ENCODE data around the gene UMAD1.

UMAD1 gene

GRCh38 chr7:7701527-7701926 lies 61.0 kb downstream of the UMAD1 start:
- Histone ChIP-seq H3K27ac (ENCODE audit: insufficient read depth, low read length, poor library complexity, severe bottlenecking) (no peak overlapping the region), H3K9me3 (ENCODE audit: control insufficient read depth, low read length) (no peaks in the 10 kb centered on the region), H3K27me3 (replicated peaks; ENCODE audit: control insufficient read depth, insufficient read depth, low read length, poor library complexity, severe bottlenecking) (no peaks in the 10 kb centered on the region), H3K4me3 (ENCODE audit: insufficient read depth, low read depth, low read length, poor library complexity, severe bottlenecking) (no peak overlapping the region), H3K4me1 (ENCODE audit: control insufficient read depth, insufficient read depth, low read length, poor library complexity, severe bottlenecking) (no peaks in the 10 kb centered on the region), H3K36me3 (ENCODE audit: control insufficient read depth, insufficient read depth, low read length) (no peaks in the 10 kb centered on the region)
- no peak for DNase-seq

- H3K9me3 ChIP-seq (ENCODE audit: control insufficient read depth, low read length), result no peaks in the 10 kb centered on the region
- no peak overlapping the region for H3K27ac ChIP-seq (ENCODE audit: insufficient read depth, low read length, poor library complexity, severe bottlenecking)
- DNase-seq, result no peak
- no peaks in the 10 kb centered on the region for H3K4me1 ChIP-seq (ENCODE audit: control insufficient read depth, insufficient read depth, low read length, poor library complexity, severe bottlenecking)
- H3K36me3 ChIP-seq (ENCODE audit: control insufficient read depth, insufficient read depth, low read length), result no peaks in the 10 kb centered on the region
- H3K27me3 ChIP-seq (replicated peaks; ENCODE audit: control insufficient read depth, insufficient read depth, low read length, poor library complexity, severe bottlenecking), result no peaks in the 10 kb centered on the region
- H3K4me3 ChIP-seq (ENCODE audit: insufficient read depth, low read depth, low read length, poor library complexity, severe bottlenecking), result no peak overlapping the region
Measured at GRCh38 chr7:7702826-7703225, 62.3 kb downstream of the UMAD1 start.

GRCh38 chr7:7703427-7703826 lies 62.9 kb downstream of the UMAD1 start:
- Histone ChIP-seq H3K27ac (ENCODE audit: insufficient read depth, low read length, poor library complexity, severe bottlenecking) (no peak overlapping the region), H3K4me1 (ENCODE audit: control insufficient read depth, insufficient read depth, low read length, poor library complexity, severe bottlenecking) (no peaks in the 10 kb centered on the region), H3K9me3 (ENCODE audit: control insufficient read depth, low read length) (no peaks in the 10 kb centered on the region), H3K36me3 (ENCODE audit: control insufficient read depth, insufficient read depth, low read length) (no peaks in the 10 kb centered on the region), H3K27me3 (replicated peaks; ENCODE audit: control insufficient read depth, insufficient read depth, low read length, poor library complexity, severe bottlenecking) (no peaks in the 10 kb centered on the region), H3K4me3 (ENCODE audit: insufficient read depth, low read depth, low read length, poor library complexity, severe bottlenecking) (no peak overlapping the region)
- DNase-seq, result no peak

- no peaks in the 10 kb centered on the region for H3K4me1 ChIP-seq (ENCODE audit: control insufficient read depth, insufficient read depth, low read length, poor library complexity, severe bottlenecking)
- no peak overlapping the region for H3K27ac ChIP-seq (ENCODE audit: insufficient read depth, low read length, poor library complexity, severe bottlenecking)
- H3K9me3 ChIP-seq (ENCODE audit: control insufficient read depth, low read length), result no peaks in the 10 kb centered on the region
- H3K36me3 ChIP-seq (ENCODE audit: control insufficient read depth, insufficient read depth, low read length), result no peaks in the 10 kb centered on the region
- DNase-seq, result no peak
- H3K4me3 ChIP-seq (ENCODE audit: insufficient read depth, low read depth, low read length, poor library complexity, severe bottlenecking), result no peak overlapping the region
- no peaks in the 10 kb centered on the region for H3K27me3 ChIP-seq (replicated peaks; ENCODE audit: control insufficient read depth, insufficient read depth, low read length, poor library complexity, severe bottlenecking)
Measured at GRCh38 chr7:7704867-7705266, 64.3 kb downstream of the UMAD1 start.

GRCh38 chr7:7705318-7705717 lies 64.8 kb downstream of the UMAD1 start:
- no peak for DNase-seq
- Histone ChIP-seq H3K4me3 (ENCODE audit: insufficient read depth, low read depth, low read length, poor library complexity, severe bottlenecking) (no peak overlapping the region), H3K4me1 (ENCODE audit: control insufficient read depth, insufficient read depth, low read length, poor library complexity, severe bottlenecking) (no peaks in the 10 kb centered on the region), H3K9me3 (ENCODE audit: control insufficient read depth, low read length) (no peaks in the 10 kb centered on the region), H3K27me3 (replicated peaks; ENCODE audit: control insufficient read depth, insufficient read depth, low read length, poor library complexity, severe bottlenecking) (no peaks in the 10 kb centered on the region), H3K27ac (ENCODE audit: insufficient read depth, low read length, poor library complexity, severe bottlenecking) (no peak overlapping the region), H3K36me3 (ENCODE audit: control insufficient read depth, insufficient read depth, low read length) (no peaks in the 10 kb centered on the region)

GRCh38 chr7:7706101-7706511 lies 65.6 kb downstream of the UMAD1 start:
- Histone ChIP-seq H3K27me3 (replicated peaks; ENCODE audit: control insufficient read depth, insufficient read depth, low read length, poor library complexity, severe bottlenecking) (no peaks in the 10 kb centered on the region), H3K4me3 (ENCODE audit: insufficient read depth, low read depth, low read length, poor library complexity, severe bottlenecking) (no peak overlapping the region), H3K4me1 (ENCODE audit: control insufficient read depth, insufficient read depth, low read length, poor library complexity, severe bottlenecking) (no peaks in the 10 kb centered on the region), H3K27ac (ENCODE audit: insufficient read depth, low read length, poor library complexity, severe bottlenecking) (no peak overlapping the region), H3K9me3 (ENCODE audit: control insufficient read depth, low read length) (no peaks in the 10 kb centered on the region), H3K36me3 (ENCODE audit: control insufficient read depth, insufficient read depth, low read length) (no peaks in the 10 kb centered on the region)
- DNase-seq, result no peak

GRCh38 chr7:7706556-7707172 lies 66.1 kb downstream of the UMAD1 start:
- Histone ChIP-seq H3K27ac (ENCODE audit: insufficient read depth, low read length, poor library complexity, severe bottlenecking) (no peak overlapping the region), H3K9me3 (ENCODE audit: control insufficient read depth, low read length) (no peaks in the 10 kb centered on the region), H3K4me1 (ENCODE audit: control insufficient read depth, insufficient read depth, low read length, poor library complexity, severe bottlenecking) (no peaks in the 10 kb centered on the region), H3K36me3 (ENCODE audit: control insufficient read depth, insufficient read depth, low read length) (no peaks in the 10 kb centered on the region), H3K4me3 (ENCODE audit: insufficient read depth, low read depth, low read length, poor library complexity, severe bottlenecking) (no peak overlapping the region), H3K27me3 (replicated peaks; ENCODE audit: control insufficient read depth, insufficient read depth, low read length, poor library complexity, severe bottlenecking) (no peaks in the 10 kb centered on the region)
- no peak for DNase-seq

GRCh38 chr7:7707246-7707645 lies 66.7 kb downstream of the UMAD1 start:
- Histone ChIP-seq H3K27me3 (replicated peaks; ENCODE audit: control insufficient read depth, insufficient read depth, low read length, poor library complexity, severe bottlenecking) (no peaks in the 10 kb centered on the region), H3K4me3 (ENCODE audit: insufficient read depth, low read depth, low read length, poor library complexity, severe bottlenecking) (no peak overlapping the region), H3K36me3 (ENCODE audit: control insufficient read depth, insufficient read depth, low read length) (no peaks in the 10 kb centered on the region), H3K27ac (ENCODE audit: insufficient read depth, low read length, poor library complexity, severe bottlenecking) (no peak overlapping the region), H3K9me3 (ENCODE audit: control insufficient read depth, low read length) (no peaks in the 10 kb centered on the region), H3K4me1 (ENCODE audit: control insufficient read depth, insufficient read depth, low read length, poor library complexity, severe bottlenecking) (no peaks in the 10 kb centered on the region)
- no peak for DNase-seq

- Histone ChIP-seq H3K36me3 (ENCODE audit: control insufficient read depth, insufficient read depth, low read length) (no peaks in the 10 kb centered on the region), H3K4me3 (ENCODE audit: insufficient read depth, low read depth, low read length, poor library complexity, severe bottlenecking) (no peak overlapping the region), H3K27ac (ENCODE audit: insufficient read depth, low read length, poor library complexity, severe bottlenecking) (no peak overlapping the region), H3K27me3 (replicated peaks; ENCODE audit: control insufficient read depth, insufficient read depth, low read length, poor library complexity, severe bottlenecking) (no peaks in the 10 kb centered on the region), H3K4me1 (ENCODE audit: control insufficient read depth, insufficient read depth, low read length, poor library complexity, severe bottlenecking) (no peaks in the 10 kb centered on the region), H3K9me3 (ENCODE audit: control insufficient read depth, low read length) (no peaks in the 10 kb centered on the region)
- DNase-seq, result no peak
Measured at GRCh38 chr7:7707806-7708205, 67.3 kb downstream of the UMAD1 start.

GRCh38 chr7:7709291-7709690 lies 68.7 kb downstream of the UMAD1 start:
- no peak for DNase-seq
- Histone ChIP-seq H3K27me3 (replicated peaks; ENCODE audit: control insufficient read depth, insufficient read depth, low read length, poor library complexity, severe bottlenecking) (no peaks in the 10 kb centered on the region), H3K36me3 (ENCODE audit: control insufficient read depth, insufficient read depth, low read length) (no peaks in the 10 kb centered on the region), H3K27ac (ENCODE audit: insufficient read depth, low read length, poor library complexity, severe bottlenecking) (no peak overlapping the region), H3K4me1 (ENCODE audit: control insufficient read depth, insufficient read depth, low read length, poor library complexity, severe bottlenecking) (no peaks in the 10 kb centered on the region), H3K9me3 (ENCODE audit: control insufficient read depth, low read length) (no peaks in the 10 kb centered on the region), H3K4me3 (ENCODE audit: insufficient read depth, low read depth, low read length, poor library complexity, severe bottlenecking) (no peak overlapping the region)

Measured in effector memory CD4-positive, alpha-beta T cell (primary cell).